GM23338 (cell line): ENCODE results near the gene CMTM2. TPM values are rescaled to one million over a fixed set of nuclear protein-coding genes. Genes with fewer than 3 reads are reported as not detected.

Experiments used
- ATAC-seq: fragments of 200-7000 bp; cut with Tn5 transposase; 3 replicates; pipeline ENCODE4 v1.9.1; 2020
- DNase-seq: peaks from one replicate; pipeline ENCODE4 v3.0.0-alpha.2; 2015; ENCODE audit warnings: low spot score
- H2AFZ ChIP-seq: fragments of 200-600 bp; sonication (generic); 2 replicates; pipeline ENCODE4 v1.8.0; 2016; ENCODE audit warnings: antibody characterized with exemption, mild to moderate bottlenecking, moderate library complexity
- H3F3A ChIP-seq: fragments of 200-600 bp; sonication (generic); replicated peaks from 2 replicates; pipeline ENCODE4 v1.8.0; 2017; ENCODE audit warnings: antibody characterized with exemption, mixed run types, low read depth
- H3K27ac ChIP-seq: fragments of 200-600 bp; sonication (generic); 2 replicates; pipeline ENCODE4 v1.6.1; 2016; ENCODE audit warnings: low read depth
- H3K27me3 ChIP-seq: fragments of 200-600 bp; sonication (generic); 2 replicates; pipeline ENCODE4 v1.8.0; 2016; ENCODE audit warnings: mild to moderate bottlenecking, mixed run types, moderate library complexity; ENCODE audit not compliant: insufficient read depth
- H3K36me3 ChIP-seq: fragments of 200-600 bp; sonication (generic); 2 replicates; pipeline ENCODE4 v1.8.0; 2016; ENCODE audit warnings: mild to moderate bottlenecking; ENCODE audit not compliant: insufficient read depth
- H3K4me1 ChIP-seq: fragments of 200-600 bp; sonication (generic); 2 replicates; pipeline ENCODE4 v1.8.0; 2016; ENCODE audit warnings: mild to moderate bottlenecking, moderate library complexity; ENCODE audit not compliant: insufficient read depth
- H3K4me2 ChIP-seq: fragments of 200-600 bp; sonication (generic); 2 replicates; pipeline ENCODE4 v1.7.1; 2017; ENCODE audit warnings: mixed run types
- H3K4me3 ChIP-seq: fragments of 200-600 bp; sonication (generic); 2 replicates; pipeline ENCODE4 v1.6.1; 2016; ENCODE audit warnings: mixed run types
- H3K79me2 ChIP-seq: fragments of 200-600 bp; sonication (generic); replicated peaks from 2 replicates; pipeline ENCODE4 v1.8.0; 2017; ENCODE audit warnings: mild to moderate bottlenecking; ENCODE audit not compliant: insufficient read depth
- H3K9me2 ChIP-seq: fragments of 200-600 bp; sonication (generic); 2 replicates; pipeline ENCODE4 v1.8.0; 2017; ENCODE audit not compliant: insufficient read depth
- H4K20me1 ChIP-seq: fragments of 200-600 bp; sonication (generic); replicated peaks from 2 replicates; pipeline ENCODE4 v1.8.0; 2017; ENCODE audit warnings: mild to moderate bottlenecking; ENCODE audit not compliant: insufficient read depth
- H3K27ac Mint-ChIP-seq: 2 replicates; pipeline ENCODE4 v1.8.0; 2020; ENCODE audit warnings: inconsistent platforms, mild to moderate bottlenecking, moderate library complexity, mixed read lengths
- H3K27me3 Mint-ChIP-seq: 3 replicates; pipeline ENCODE4 v1.8.0; 2022; ENCODE audit warnings: low read depth, mild to moderate bottlenecking, moderate library complexity, mixed read lengths, inconsistent platforms; ENCODE audit not compliant: insufficient read depth, poor library complexity
- H3K36me3 Mint-ChIP-seq: 3 replicates; pipeline ENCODE4 v1.8.0; 2021; ENCODE audit warnings: low read depth, mild to moderate bottlenecking, inconsistent platforms, moderate library complexity, mixed read lengths
- H3K4me1 Mint-ChIP-seq: 3 replicates; pipeline ENCODE4 v1.8.0; 2020; ENCODE audit warnings: mild to moderate bottlenecking, inconsistent platforms, mixed read lengths
- H3K4me3 Mint-ChIP-seq: 3 replicates; pipeline ENCODE4 v1.8.0; 2021; ENCODE audit warnings: moderate library complexity, mild to moderate bottlenecking, inconsistent platforms, mixed read lengths
- H3K9me3 Mint-ChIP-seq: 3 replicates; pipeline ENCODE4 v1.8.0; 2020; ENCODE audit warnings: moderate library complexity, mild to moderate bottlenecking, inconsistent platforms, mixed read lengths
- CREB1 ChIP-seq: fragments of 250-450 bp; sonication (Bioruptor Pico); IDR thresholded peaks from 2 replicates; pipeline ENCODE4 v1.5.0; 2020; ENCODE audit warnings: low read depth, mild to moderate bottlenecking, moderate library complexity
- ETS1 ChIP-seq: IDR thresholded peaks from 2 replicates; pipeline ENCODE4 v1.6.1; 2016; ENCODE audit warnings: antibody characterized with exemption
- EZH2 ChIP-seq: fragments of 200-600 bp; sonication (generic); IDR thresholded peaks from one replicate; pipeline ENCODE4 v1.8.0; 2017; ENCODE audit warnings: antibody characterized with exemption, mild to moderate bottlenecking, low read depth; ENCODE audit not compliant: unreplicated experiment
- JUNB ChIP-seq: IDR thresholded peaks from one replicate; pipeline ENCODE4 v1.6.1; 2016; ENCODE audit warnings: antibody characterized with exemption; ENCODE audit not compliant: unreplicated experiment
- POLR2AphosphoS5 ChIP-seq: IDR thresholded peaks from 2 replicates; pipeline ENCODE4 v1.6.1; 2016; ENCODE audit warnings: antibody characterized with exemption, low read depth
- REST ChIP-seq: IDR thresholded peaks from one replicate; pipeline ENCODE4 v1.6.1; 2018; ENCODE audit warnings: antibody characterized with exemption; ENCODE audit not compliant: unreplicated experiment
- STAT1 ChIP-seq: IDR thresholded peaks from one replicate; pipeline ENCODE4 v1.6.1; 2016; ENCODE audit warnings: antibody characterized with exemption; ENCODE audit not compliant: unreplicated experiment
- ZNF462 ChIP-seq: fragments of 250-450 bp; sonication (Bioruptor Pico); IDR thresholded peaks from 2 replicates; pipeline ENCODE4 v1.5.0; 2020; ENCODE audit warnings: mild to moderate bottlenecking, moderate library complexity
- polyA plus RNA-seq: library from polyadenylated mRNA; unstranded; fragments of >200 nt; fragmentation: Nextera tagmentation; extraction: Ambion mirVana; gene quantifications from 2 replicates; pipeline ENCODE4 v1.2.1, GENCODE V29; 2016
- total RNA-seq: library from RNA; depleted of rRNA; stranded (reverse); fragments of >200 nt; shearing (Covaris generic); gene quantifications from 2 replicates; pipeline ENCODE4 v1.2.3, GENCODE V29; 2014

The CMTM2 gene
- total and polyA plus RNA-seq, 2 experiments from 2014 or later: not detected

- peaks cover 3% of the 10 kb centered on the region; the same call in 1 of the 2 replicates for H3K4me1 ChIP-seq
- no peak overlapping the region for H2AFZ ChIP-seq
- H3K9me2 ChIP-seq: no peaks in the 10 kb centered on the region
- no peak overlapping the region for H3K4me3 ChIP-seq
- Mint-ChIP-seq H3K4me1 (peaks cover 26% of the 10 kb centered on the region), H3K27me3 (peaks cover 10% of the 10 kb centered on the region), H3K9me3 (no peaks in the 10 kb centered on the region), H3K4me3 (no peak overlapping the region), H3K27ac (no peak overlapping the region), H3K36me3 (no peaks in the 10 kb centered on the region)
- H3K79me2 ChIP-seq: no peaks in the 10 kb centered on the region
- no peak overlapping the region for H3K4me2 ChIP-seq
- ATAC-seq (no peak), DNase-seq (no peak)
- no peaks in the 10 kb centered on the region for H3K36me3 ChIP-seq
- TF ChIP-seq EZH2: no peak
- TF ChIP-seq STAT1: no peak
- TF ChIP-seq ZNF462: no peak
- no peak for TF ChIP-seq POLR2AphosphoS5
- TF ChIP-seq ETS1: no peak
- TF ChIP-seq CREB1 (CRISPR knock-in tag): no peak
- TF ChIP-seq JUNB: no peak
- TF ChIP-seq REST: no peak
- H3K27me3 ChIP-seq: no peaks in the 10 kb centered on the region
- no peak overlapping the region for H3K27ac ChIP-seq
- no peaks in the 10 kb centered on the region for H3F3A ChIP-seq
- H4K20me1 ChIP-seq: no peaks in the 10 kb centered on the region
Observed at GRCh38 chr16:66587881-66588600, 8.8 kb downstream of the CMTM2 start.
